Natural killer cell (primary cell): ENCODE results near the gene RICTOR. TPM values are rescaled to one million over a fixed set of nuclear protein-coding genes. Genes with fewer than 3 reads are reported as not detected.

Experiments
- ATAC-seq, 3 donors: fragments of 150-1000 bp in 2 of 3; fragments of 200-7000 bp in 1 of 3; cut with Tn5 transposase; 1 replicate in 1 of 3; 2 replicates in 2 of 3; pipeline ENCODE4 v1.10.0; 2021; ENCODE audit warnings: mild to moderate bottlenecking in 2 of 3, moderate library complexity in 2 of 3
- DNase-seq, 2 donors: peaks; one replicate each; pipeline versions ENCODE4 v3.0.0 to v3.0.0-alpha.2; 2013 to 2021; ENCODE audit warnings: mixed read lengths in 1 of 2
- H3K27ac ChIP-seq: one replicate; pipeline ENCODE4 v1.5.1; 2013; ENCODE audit warnings: mild to moderate bottlenecking, low read length
- H3K27me3 ChIP-seq: one replicate; pipeline ENCODE4 v1.6.1; 2013; ENCODE audit warnings: low read length; ENCODE audit not compliant: control insufficient read depth, insufficient read depth
- H3K36me3 ChIP-seq: one replicate; pipeline ENCODE4 v1.6.1; 2013; ENCODE audit warnings: low read length; ENCODE audit not compliant: control insufficient read depth, insufficient read depth
- H3K4me1 ChIP-seq: one replicate; pipeline ENCODE4 v1.6.1; 2013; ENCODE audit warnings: low read length; ENCODE audit not compliant: control insufficient read depth, insufficient read depth
- H3K4me3 ChIP-seq: one replicate; pipeline ENCODE4 v1.5.1; 2013; ENCODE audit warnings: low read length
- H3K9me3 ChIP-seq: one replicate; pipeline ENCODE4 v1.6.1; 2013; ENCODE audit warnings: low read length; ENCODE audit not compliant: control insufficient read depth, insufficient read depth
- H3K27ac Mint-ChIP-seq, 2 donors: one replicate each; pipeline ENCODE4 v1.8.0; 2022; ENCODE audit warnings: mild to moderate bottlenecking in 2 of 2, mixed read lengths in 2 of 2, moderate library complexity in 1 of 2
- H3K27me3 Mint-ChIP-seq, 2 donors: one replicate each; pipeline ENCODE4 v1.8.0; 2022; ENCODE audit warnings: low read depth in 2 of 2, mixed read lengths in 2 of 2
- H3K36me3 Mint-ChIP-seq: one replicate; pipeline ENCODE4 v1.8.0; 2022; ENCODE audit warnings: mixed read lengths
- H3K4me1 Mint-ChIP-seq, 2 donors: one replicate each; pipeline ENCODE4 v1.8.0; 2022; ENCODE audit warnings: mixed read lengths in 2 of 2
- H3K4me3 Mint-ChIP-seq: one replicate; pipeline ENCODE4 v1.8.0; 2022; ENCODE audit warnings: mild to moderate bottlenecking, moderate library complexity, mixed read lengths
- H3K9me3 Mint-ChIP-seq, 2 donors: one replicate each; pipeline ENCODE4 v1.8.0; 2022; ENCODE audit warnings: mixed read lengths in 2 of 2
- WGBS: methylation state at CpG from one replicate; pipeline ENCODE4 v1.1.7; 2013; ENCODE audit warnings: missing lambda C conversion rate; ENCODE audit not compliant: insufficient coverage; 5-methylcytosine and 5-hydroxymethylcytosine counted together
- intact Hi-C: fragments of 100-400 bp; cut with micrococcal nuclease; formaldehyde crosslinking; loops from one replicate; pipeline ENCODE4 v1.14.2; 2022
- total RNA-seq, 4 donors: library from RNA; stranded (reverse); fragments of 120-200 nt in 1 of 4; gene quantifications; one replicate each; pipeline versions ENCODE4 v1.2.3 to v1.2.4, GENCODE V29; 2013 to 2022
- TF ChIP-seq, protein P1 (sequence below): fragments of 200-600 bp; IDR thresholded peaks from one replicate; pipeline ENCODE4 v1.8.0; 2022; ENCODE audit warnings: antibody characterized with exemption

Gene RICTOR
- total RNA-seq, 3 donors from 2014 or later (not counting 1 experiment from before 2014, with no cell fraction given): 103 to 105 (median 103) TPM

DNA sequence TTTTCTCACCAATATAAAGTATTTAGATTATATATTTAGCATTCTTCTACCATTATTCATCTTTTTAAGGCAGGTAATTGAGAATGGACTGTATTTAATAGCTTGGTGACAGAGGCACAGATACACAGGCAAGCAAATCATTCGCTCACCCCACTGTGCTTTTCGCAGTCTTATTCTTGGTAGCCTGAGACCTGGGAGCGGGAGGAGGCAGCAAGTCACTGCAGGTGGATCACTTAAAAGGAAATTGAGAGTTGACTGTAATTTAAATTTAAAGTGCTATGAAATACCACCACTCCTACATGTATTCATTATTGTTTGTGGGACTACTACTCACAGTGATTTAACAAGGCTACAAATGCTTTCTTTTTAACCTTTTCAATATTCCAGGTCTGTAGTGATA lies 9.7 kb downstream of the RICTOR start:
- Histone ChIP-seq H3K36me3 (peaks cover 20% of the 10 kb centered on the region), H3K9me3 (peaks cover 12% of the 10 kb centered on the region), H3K4me1 (peaks cover 11% of the 10 kb centered on the region), H3K4me3 (no peak overlapping the region), H3K27ac (no peak overlapping the region), H3K27me3 (no peaks in the 10 kb centered on the region)
- Mint-ChIP-seq H3K4me3 (no peak overlapping the region), H3K36me3 (peaks cover 16% of the 10 kb centered on the region), H3K9me3 (peaks cover 0 to 5% of the 10 kb centered on the region in 2 donors), H3K4me1 (peaks cover 68 to 78% of the 10 kb centered on the region in 2 donors), H3K27ac (peak overlapping the region; percentile 57 to 63), H3K27me3 (no peaks in the 10 kb centered on the region)
- TF ChIP-seq, protein P1, sequence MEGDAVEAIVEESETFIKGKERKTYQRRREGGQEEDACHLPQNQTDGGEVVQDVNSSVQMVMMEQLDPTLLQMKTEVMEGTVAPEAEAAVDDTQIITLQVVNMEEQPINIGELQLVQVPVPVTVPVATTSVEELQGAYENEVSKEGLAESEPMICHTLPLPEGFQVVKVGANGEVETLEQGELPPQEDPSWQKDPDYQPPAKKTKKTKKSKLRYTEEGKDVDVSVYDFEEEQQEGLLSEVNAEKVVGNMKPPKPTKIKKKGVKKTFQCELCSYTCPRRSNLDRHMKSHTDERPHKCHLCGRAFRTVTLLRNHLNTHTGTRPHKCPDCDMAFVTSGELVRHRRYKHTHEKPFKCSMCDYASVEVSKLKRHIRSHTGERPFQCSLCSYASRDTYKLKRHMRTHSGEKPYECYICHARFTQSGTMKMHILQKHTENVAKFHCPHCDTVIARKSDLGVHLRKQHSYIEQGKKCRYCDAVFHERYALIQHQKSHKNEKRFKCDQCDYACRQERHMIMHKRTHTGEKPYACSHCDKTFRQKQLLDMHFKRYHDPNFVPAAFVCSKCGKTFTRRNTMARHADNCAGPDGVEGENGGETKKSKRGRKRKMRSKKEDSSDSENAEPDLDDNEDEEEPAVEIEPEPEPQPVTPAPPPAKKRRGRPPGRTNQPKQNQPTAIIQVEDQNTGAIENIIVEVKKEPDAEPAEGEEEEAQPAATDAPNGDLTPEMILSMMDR: no peak
- DNase-seq (no peak), ATAC-seq (peak in 1 of 3 donors; percentile 10)
- 92% methylated on average over 3 of the region's 3 CpGs for WGBS
- intact Hi-C loops: no loop called here

DNA sequence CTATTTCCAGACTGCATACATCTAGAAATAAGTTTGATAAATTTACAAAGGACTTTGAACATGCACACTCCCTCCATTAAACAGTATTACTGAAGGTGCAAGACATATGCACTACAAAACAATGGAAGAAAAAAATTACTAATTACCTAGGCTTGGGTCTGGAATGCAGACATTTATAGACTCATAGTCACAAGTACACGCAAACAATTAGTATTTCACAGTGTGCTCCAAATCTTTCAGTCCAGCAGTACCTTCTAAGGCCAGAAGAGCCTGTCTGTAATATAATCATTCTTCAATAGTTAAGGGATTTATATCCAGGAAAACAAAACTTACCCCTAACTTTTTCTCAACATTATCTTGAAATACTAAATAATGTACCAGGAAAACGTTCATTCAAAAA lies 11.2 kb downstream of the RICTOR start:
- Mint-ChIP-seq H3K4me1 (peaks cover 66 to 72% of the 10 kb centered on the region in 2 donors), H3K27ac (peak overlapping the region; percentile 4 to 42), H3K4me3 (no peak overlapping the region), H3K27me3 (no peaks in the 10 kb centered on the region), H3K36me3 (peaks cover 16% of the 10 kb centered on the region), H3K9me3 (peaks cover 0 to 5% of the 10 kb centered on the region in 2 donors)
- DNase-seq (no peak), ATAC-seq (no peak)
- Histone ChIP-seq H3K4me3 (no peak overlapping the region), H3K27me3 (no peaks in the 10 kb centered on the region), H3K27ac (no peak overlapping the region), H3K4me1 (peaks cover 11% of the 10 kb centered on the region), H3K9me3 (peaks cover 12% of the 10 kb centered on the region), H3K36me3 (peaks cover 12% of the 10 kb centered on the region)
- WGBS: 67% methylated on average over 1 of the region's 2 CpGs
- TF ChIP-seq, protein P1: no peak
- intact Hi-C loops: no loop called here

DNA sequence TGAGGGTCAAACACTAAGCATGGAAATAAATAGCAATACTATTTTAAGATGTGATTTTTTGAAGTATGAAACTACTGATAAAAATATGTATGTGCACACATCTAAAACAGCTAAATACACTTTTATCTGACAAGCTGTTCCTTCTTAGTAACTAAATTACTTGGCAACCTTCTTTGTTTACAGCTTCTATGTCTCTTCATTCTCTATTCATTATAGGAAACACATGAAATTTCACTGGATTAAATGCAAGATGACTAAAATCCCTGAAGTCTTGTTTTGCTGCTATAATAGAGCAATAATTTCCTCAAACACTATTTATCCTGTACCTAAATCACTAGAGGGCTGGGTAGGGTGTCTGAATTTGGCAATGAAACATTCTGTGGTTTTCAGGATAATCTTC lies 11.7 kb downstream of the RICTOR start:
- Mint-ChIP-seq H3K27ac (peak overlapping the region; percentile 4 to 42), H3K9me3 (peaks cover 0 to 5% of the 10 kb centered on the region in 2 donors), H3K4me1 (peaks cover 61 to 68% of the 10 kb centered on the region in 2 donors), H3K36me3 (peaks cover 14% of the 10 kb centered on the region), H3K27me3 (no peaks in the 10 kb centered on the region), H3K4me3 (no peak overlapping the region)
- Histone ChIP-seq H3K36me3 (peaks cover 8% of the 10 kb centered on the region), H3K9me3 (peaks cover 12% of the 10 kb centered on the region), H3K27ac (no peak overlapping the region), H3K4me3 (no peak overlapping the region), H3K4me1 (peaks cover 11% of the 10 kb centered on the region), H3K27me3 (no peaks in the 10 kb centered on the region)
- no peak for DNase-seq
- TF ChIP-seq, protein P1: no peak
- intact Hi-C loops: no loop called here
- ATAC-seq: no peak

DNA sequence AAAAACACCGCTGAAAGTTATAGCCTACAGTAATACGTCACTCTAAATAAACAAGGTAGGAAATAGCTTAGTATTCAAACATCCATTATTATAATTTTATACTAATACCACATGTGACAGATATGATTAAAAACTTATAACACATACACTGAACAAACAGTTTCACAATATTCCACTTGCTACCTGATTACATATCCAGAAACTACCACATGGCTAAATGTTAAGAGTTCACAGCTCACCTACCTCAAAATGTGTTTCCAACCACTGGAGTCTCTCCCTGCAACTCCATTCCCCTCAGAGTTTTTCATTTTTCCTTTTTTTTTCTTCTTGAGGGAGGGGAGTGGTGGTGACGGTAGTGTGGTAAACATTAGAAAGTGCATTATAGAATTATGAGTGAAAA lies 12.1 kb downstream of the RICTOR start:
- WGBS: no CpG with 5 or more reads among the region's 3 CpGs

More for the DNA sequence above, 12.1 kb downstream of the RICTOR start:
- H3K36me3 Mint-ChIP-seq: peaks cover 10% of the 10 kb centered on the region
- H3K4me1 Mint-ChIP-seq: peaks cover 57 to 64% of the 10 kb centered on the region in 2 donors
- Histone ChIP-seq H3K9me3 (peaks cover 12% of the 10 kb centered on the region), H3K4me3 (no peak overlapping the region), H3K27ac (no peak overlapping the region), H3K4me1 (peaks cover 11% of the 10 kb centered on the region), H3K36me3 (peaks cover 8% of the 10 kb centered on the region), H3K27me3 (no peaks in the 10 kb centered on the region)
- intact Hi-C loops: no loop called here
- no peak overlapping the region for H3K4me3 Mint-ChIP-seq
- no peaks in the 10 kb centered on the region for H3K27me3 Mint-ChIP-seq
- peaks cover 0 to 3% of the 10 kb centered on the region in 2 donors for H3K9me3 Mint-ChIP-seq
- no peak for ATAC-seq
- TF ChIP-seq, protein P1: no peak
- no peak for DNase-seq
- peak overlapping the region in 1 of 2 donors; percentile 4 for H3K27ac Mint-ChIP-seq
